Right hindlimb (tissue), 1 donor: ENCODE data around the gene CCDC57.

Experiments used
- DNase-seq: peaks from one replicate; pipeline ENCODE4 v3.0.0-alpha.2; 2018

CCDC57 gene

DNA sequence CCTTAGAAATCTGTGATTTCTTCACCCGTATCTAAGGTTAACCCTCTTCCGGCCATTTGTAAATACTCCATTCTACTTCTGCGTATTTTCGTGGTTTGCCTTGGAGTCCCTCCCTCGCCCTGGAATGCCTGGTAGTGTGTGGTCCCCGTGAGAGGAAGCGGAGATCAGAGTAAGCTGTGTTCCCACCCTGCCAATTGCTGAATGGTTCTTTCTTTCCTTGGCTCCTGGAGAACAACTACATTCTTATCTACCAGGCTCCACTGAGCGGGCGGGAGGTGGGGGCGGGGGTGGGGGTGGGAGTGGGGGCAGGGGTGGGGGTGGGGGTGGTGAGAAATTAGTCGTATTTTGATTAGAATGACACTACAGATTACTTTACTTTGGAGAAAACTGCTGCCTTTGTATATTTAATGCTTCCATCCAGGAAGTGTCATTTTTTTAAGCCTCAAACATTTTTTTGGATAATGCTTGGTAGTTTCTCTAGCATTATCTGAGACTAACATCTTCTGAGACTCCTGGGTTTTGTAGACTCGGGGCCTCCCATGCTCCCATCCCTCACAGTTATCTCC lies 93.7 kb downstream of the CCDC57 start:
- DNase-seq, result no peak

GRCh38 chr17:82118168-82118814 lies 94.4 kb downstream of the CCDC57 start:
- DNase-seq, result no peak

DNA sequence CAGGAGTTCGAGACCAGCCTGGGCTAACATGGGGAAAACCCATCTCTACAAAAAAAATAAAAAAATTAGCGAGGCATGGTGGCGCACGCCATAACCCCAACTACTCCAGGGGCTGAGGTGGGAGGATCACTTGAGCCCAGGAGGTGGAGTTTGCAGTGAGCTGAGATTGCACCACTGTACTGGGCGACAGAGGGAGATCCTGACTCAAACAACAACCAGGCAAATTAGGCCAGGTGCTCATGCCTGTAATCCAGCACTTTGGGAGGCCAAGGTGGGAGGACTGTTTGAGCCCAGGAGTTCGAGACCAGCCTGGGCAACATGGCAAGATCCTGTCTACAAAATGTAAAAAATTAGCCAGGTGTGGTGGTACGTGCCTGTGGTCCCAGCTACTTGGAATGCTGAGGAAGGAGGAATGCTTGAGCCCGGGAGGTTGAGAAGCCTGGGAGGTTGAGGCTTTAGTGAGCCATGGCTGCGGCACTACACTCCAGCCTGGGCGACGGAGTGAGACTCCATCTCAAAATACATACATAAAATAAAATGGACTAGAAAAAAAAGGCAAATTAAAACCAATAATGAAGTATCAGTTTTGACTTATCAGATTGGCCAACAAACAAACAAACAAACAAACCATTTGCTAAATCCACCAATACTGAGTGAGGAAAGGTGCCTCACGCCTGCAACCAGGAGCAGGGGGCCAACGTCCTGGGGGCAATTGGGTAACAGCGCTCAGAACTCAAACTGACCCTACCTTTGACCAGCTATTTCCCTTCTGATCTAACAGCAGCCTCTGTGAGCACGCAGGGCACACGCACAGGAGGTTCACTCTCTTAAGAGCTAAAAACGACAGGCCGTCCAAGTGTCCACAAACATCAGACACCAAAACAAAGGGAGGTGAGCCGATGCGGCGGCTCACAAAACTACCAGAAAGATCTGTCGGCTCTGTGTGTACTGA lies 95.2 kb downstream of the CCDC57 start:
- no peak for DNase-seq

GRCh38 chr17:82116246-82116645 lies 96.4 kb downstream of the CCDC57 start:
- DNase-seq, result peak; percentile 10

DNA sequence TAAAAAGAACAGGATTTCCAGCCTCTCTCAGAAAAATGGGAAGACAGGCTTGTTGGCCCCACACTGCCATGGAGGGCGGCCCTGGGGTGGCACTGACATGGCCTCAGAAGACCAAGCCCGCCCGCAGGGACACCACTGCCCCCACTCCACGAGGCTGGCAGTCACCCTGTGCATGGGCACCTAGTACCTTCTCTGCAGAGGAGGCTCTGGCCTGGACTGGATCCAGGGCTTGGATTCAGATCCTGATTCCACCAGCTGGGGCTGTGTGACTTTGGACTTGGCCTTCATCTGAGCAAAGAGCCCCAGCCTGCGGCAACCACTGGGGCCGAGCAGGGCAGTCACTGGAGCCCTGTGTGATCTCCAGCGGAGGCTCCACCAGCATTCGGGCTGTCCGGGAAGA lies 97.8 kb downstream of the CCDC57 start:
- peak; percentile 6 for DNase-seq

- peak; percentile 12 for DNase-seq
These were observed 98.2 kb downstream of the CCDC57 start for GRCh38 chr17:82114447-82114846.

DNA sequence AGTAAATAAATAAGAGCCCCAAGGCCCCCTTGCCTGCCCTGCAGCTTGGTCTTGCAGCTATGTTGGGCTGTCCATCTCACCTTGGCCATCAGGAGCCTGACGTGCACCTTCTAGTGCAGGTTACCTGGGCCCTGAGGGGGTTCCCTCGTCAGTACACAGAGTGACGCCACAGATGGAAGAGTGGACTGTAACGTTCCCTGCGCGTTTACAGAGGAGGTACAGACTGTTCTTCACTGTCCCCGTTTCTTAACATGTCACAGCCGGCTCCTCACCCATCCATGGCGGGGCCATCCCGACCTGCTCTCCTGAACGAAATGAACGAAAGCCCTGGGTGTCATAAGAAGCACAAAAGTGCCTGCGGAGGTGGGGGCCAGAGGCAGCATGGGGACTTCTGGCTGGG lies 98.7 kb downstream of the CCDC57 start:
- peak; percentile 6 for DNase-seq

GRCh38 chr17:82113422-82113821 lies 99.2 kb downstream of the CCDC57 start:
- DNase-seq, result no peak

- no peak for DNase-seq
These were observed 99.7 kb downstream of the CCDC57 start for GRCh38 chr17:82112914-82113311.

DNA sequence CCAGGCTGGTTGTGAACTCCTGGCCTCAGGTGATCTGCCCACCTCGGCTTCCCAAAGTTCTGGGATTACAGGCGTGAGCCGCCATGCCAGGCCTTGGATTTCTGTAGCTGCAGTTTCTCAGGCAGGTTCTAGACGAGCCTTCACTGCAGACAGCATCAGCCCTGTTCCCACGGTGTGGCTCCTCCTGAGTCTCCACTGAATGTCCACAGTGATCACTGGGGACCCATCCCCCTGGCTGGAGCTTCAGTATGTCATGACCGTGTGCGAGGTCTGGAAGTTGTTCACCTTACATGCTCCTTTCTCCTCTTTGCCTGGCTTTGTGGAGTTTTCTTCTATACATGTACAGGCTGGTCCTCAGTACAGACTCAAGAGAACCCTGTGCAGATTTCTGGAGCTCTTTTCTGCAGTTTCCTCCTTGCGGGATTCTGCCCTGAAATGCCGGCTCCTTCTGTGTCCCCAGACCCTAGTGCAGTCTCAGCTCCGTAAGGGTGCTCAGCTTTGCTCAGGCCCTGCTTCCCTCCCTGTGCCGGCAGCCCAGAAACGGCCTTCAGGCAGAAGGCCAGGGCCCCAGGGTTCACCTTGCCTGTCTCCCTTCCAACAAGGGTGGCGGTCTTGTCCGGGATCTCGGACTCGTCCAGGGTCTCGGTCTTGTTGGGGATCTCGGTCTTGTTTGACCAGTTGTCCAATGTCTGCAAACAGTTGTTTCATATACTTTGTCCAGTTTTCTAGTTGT lies 100.3 kb downstream of the CCDC57 start:
- peak; percentile 4 for DNase-seq

DNA sequence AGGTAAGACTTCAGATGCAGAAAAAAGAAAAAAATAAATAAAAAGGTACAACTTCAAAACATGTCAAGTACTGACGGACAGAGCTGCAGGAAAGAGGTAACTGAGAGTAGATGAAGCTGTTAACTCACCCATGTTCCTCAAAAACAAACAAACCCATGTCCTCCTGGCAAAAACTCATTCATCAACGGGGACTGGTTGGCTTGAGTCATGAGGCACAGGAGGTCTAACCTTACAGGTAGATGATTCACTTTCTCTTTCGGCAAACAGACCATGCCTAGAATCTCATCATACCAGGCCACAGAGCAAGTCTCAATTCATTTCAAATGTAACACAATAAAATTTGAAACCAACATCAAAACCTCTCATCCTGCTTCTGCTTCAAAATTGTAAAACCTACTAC lies 102.3 kb downstream of the CCDC57 start:
- no peak for DNase-seq

DNA sequence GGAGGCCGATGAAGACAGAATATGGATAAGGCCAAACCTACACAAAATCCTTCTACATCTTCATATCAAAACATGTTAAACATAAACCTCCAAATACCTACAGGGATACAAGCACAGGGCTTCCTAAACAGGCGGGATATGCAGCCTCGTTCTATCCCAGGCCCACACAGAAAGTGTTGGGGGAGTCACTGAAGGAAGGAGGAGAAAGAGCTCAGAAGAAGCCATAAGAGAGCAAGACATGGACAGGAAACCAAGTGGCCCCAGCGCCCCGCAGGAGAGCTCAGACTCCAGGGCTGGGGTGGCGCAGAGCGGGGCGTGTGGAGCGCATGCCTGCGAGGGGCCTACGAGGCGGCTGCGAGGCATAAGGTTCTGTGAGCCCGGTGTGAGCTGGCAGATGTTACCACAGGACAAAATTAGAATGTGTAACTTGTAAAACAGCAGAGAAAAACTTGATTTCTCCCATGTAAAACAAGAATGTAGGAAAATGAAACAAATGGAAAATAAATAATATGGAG lies 103.6 kb downstream of the CCDC57 start:
- DNase-seq, result peak; percentile 14

- peak; percentile 16 for DNase-seq
These were observed 104.1 kb downstream of the CCDC57 start for GRCh38 chr17:82108496-82108945.

- DNase-seq, result peak; percentile 15
These were observed 104.6 kb downstream of the CCDC57 start for GRCh38 chr17:82108038-82108437.

- peak; percentile 24 for DNase-seq
These were observed 105.2 kb downstream of the CCDC57 start for GRCh38 chr17:82107341-82107860.

GRCh38 chr17:82106688-82107305 lies 105.8 kb downstream of the CCDC57 start:
- peak; percentile 47 for DNase-seq

DNA sequence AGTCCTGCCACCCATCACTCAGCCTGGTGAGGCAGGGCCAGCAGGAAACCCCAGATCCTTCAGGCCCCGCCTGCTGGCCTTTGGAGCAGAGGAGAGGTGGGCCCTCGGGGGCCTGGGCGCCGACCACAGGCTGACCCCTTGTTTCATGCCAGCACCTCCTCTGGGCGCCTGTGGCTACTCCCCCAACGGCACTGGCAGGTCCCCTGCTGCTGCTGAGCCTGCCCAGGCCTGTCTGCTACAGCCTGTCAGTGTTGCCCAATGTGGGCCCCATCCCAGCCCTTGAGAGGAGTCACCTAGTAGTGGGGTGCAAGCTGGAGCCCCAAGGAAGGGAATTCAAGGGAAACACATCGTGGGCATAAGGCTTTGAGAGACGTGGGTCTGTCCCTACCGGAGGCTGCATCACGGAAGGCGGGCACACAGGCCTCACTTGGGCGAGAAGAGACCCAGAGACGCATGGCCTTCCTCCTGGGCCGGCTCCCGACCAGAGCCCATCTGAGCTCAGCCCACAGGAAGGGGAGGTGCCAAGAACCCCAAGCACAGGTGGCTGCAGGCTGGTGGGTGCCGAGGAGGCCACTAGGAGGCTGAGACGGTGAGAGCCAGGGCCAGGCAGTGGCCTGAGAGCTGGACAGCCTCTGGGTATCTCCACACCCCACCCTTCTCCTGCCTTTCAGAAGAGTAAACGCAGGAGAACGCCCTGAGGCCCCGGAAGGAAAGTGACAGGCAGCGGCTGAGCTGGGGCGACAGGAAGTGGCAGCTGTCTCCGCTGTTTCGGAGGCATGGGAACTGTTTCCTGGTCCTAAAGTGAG lies 106.6 kb downstream of the CCDC57 start:
- DNase-seq, result peak; percentile 58

- DNase-seq, result peak; percentile 23
These were observed 107.2 kb downstream of the CCDC57 start for GRCh38 chr17:82105417-82105881.

DNA sequence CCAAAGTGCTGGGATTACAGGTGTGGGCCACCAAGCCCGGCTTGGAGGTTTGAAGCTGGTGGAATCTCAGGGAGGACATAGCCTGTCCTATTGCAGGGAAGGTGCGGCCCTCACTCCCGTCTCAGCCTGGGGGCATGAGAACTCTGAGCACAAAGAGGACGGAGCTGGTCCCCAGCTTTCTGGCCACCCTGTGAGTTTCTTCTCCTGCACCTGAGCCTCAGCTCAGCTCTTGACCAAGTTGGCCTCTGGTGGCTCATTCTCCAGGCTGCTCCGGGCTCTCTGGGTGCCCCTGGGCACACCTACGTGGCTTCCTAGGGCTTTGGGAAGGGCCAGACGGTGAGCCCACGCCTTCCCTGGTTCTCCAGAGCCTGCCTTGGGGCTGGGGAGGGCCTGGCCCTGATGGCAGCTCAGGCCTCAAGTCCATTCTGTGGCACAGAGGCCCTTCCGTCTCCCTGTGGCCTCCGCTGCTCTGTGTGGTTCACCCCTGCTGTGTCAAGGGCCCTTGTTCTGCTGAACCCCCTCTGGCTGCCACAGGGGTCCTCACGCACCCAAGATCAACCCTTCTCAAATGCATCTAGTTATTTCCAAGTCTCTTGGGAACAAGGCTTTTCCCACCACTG lies 107.7 kb downstream of the CCDC57 start:
- DNase-seq, result no peak
